HL-60/S4 treated with phorbol 12-myristate 13-acetate at 8.2 ng/mL for 4 days and 3 days (cell line): ENCODE results near the gene ACSL6.

Source experiments
- in situ Hi-C: fragments of 300-500 bp; cut with MboI; formaldehyde crosslinking; loops from 2 replicates; pipeline ENCODE4 v1.15.0; 2022; ENCODE audit warnings: low sequenced_read_pairs

Gene ACSL6

GRCh38 chr5:132002757-132003156 is 8.7 kb downstream of the ACSL6 start:
- in situ Hi-C loops: loop anchor here (25.0 kb wide), 1 partner anchor 190 kb away; no protein-coding TSS in a partner anchor

GRCh38 chr5:132001647-132002561 is 9.6 kb downstream of the ACSL6 start:
- in situ Hi-C loops: loop anchor here (25.0 kb wide), 1 partner anchor 190 kb away; no protein-coding TSS in a partner anchor

GRCh38 chr5:132000677-132001453 is 10.6 kb downstream of the ACSL6 start:
- in situ Hi-C loops: loop anchor here (25.0 kb wide), 1 partner anchor 189 kb away; no protein-coding TSS in a partner anchor

- in situ Hi-C loops: loop anchor here (25.0 kb wide), 1 partner anchor 188 kb away; no protein-coding TSS in a partner anchor
Measured at GRCh38 chr5:132000241-132000490, 11.3 kb downstream of the ACSL6 start.

GRCh38 chr5:131999441-132000240 is 11.8 kb downstream of the ACSL6 start:
- in situ Hi-C loops: loop anchor here (25.0 kb wide), 1 partner anchor 187 kb away; no protein-coding TSS in a partner anchor

- in situ Hi-C loops: no loop called here
Measured at GRCh38 chr5:131999041-131999440, 12.4 kb downstream of the ACSL6 start.

GRCh38 chr5:131998431-131999040 is 12.9 kb downstream of the ACSL6 start:
- in situ Hi-C loops: no loop called here

- in situ Hi-C loops: no loop called here
Measured at GRCh38 chr5:131997727-131998117, 13.7 kb downstream of the ACSL6 start.

GRCh38 chr5:131997026-131997726 is 14.3 kb downstream of the ACSL6 start:
- in situ Hi-C loops: no loop called here

- in situ Hi-C loops: no loop called here
Measured at GRCh38 chr5:131996210-131997025, 15.0 kb downstream of the ACSL6 start.

GRCh38 chr5:131994533-131995226 is 16.8 kb downstream of the ACSL6 start:
- in situ Hi-C loops: no loop called here

GRCh38 chr5:131994090-131994489 is 17.4 kb downstream of the ACSL6 start:
- in situ Hi-C loops: no loop called here

GRCh38 chr5:131993676-131994075 is 17.8 kb downstream of the ACSL6 start:
- in situ Hi-C loops: no loop called here

GRCh38 chr5:131992370-131992769 is 19.1 kb downstream of the ACSL6 start:
- in situ Hi-C loops: no loop called here

GRCh38 chr5:131991593-131992324 is 19.7 kb downstream of the ACSL6 start:
- in situ Hi-C loops: no loop called here

- in situ Hi-C loops: no loop called here
Measured at GRCh38 chr5:131990716-131991115, 20.7 kb downstream of the ACSL6 start.

GRCh38 chr5:131988601-131989000 is 22.9 kb downstream of the ACSL6 start:
- in situ Hi-C loops: no loop called here

- in situ Hi-C loops: no loop called here
Measured at GRCh38 chr5:131987251-131987650, 24.2 kb downstream of the ACSL6 start.
